Body of pancreas (tissue), 4 donors: ENCODE results near the gene TRPM3. TPM values are rescaled to one million over a fixed set of nuclear protein-coding genes. Genes with fewer than 3 reads are reported as not detected.

Experiments used
- ATAC-seq: fragments of 150-250 bp; one replicate; pipeline ENCODE4 v1.9.1; 2016
- DNase-seq, 4 donors: peaks; one replicate each; pipeline ENCODE4 v3.0.0-alpha.2; 2019
- H3K27ac ChIP-seq, 4 donors: fragments of 200-600 bp; sonication (generic); 1 replicate in 3 of 4; 2 replicates in 1 of 4; pipeline versions ENCODE4 v1.5.1 to v1.6.1; 2016 to 2019; ENCODE audit warnings: mild to moderate bottlenecking in 1 of 4, mixed read lengths in 1 of 4, moderate library complexity in 1 of 4
- H3K27me3 ChIP-seq, 2 donors: fragments of 200-600 bp; sonication (generic); one replicate each; pipeline ENCODE4 v1.6.0; 2016; ENCODE audit warnings: mild to moderate bottlenecking in 1 of 2
- H3K36me3 ChIP-seq, 2 donors: fragments of 200-600 bp; sonication (generic); replicated peaks in 1 of 2; 2 replicates each; pipeline ENCODE4 v1.5.1; 2016; ENCODE audit warnings: low read depth in 2 of 2; ENCODE audit not compliant: insufficient read depth in 1 of 2
- H3K4me1 ChIP-seq: fragments of 200-600 bp; sonication (generic); one replicate; pipeline ENCODE4 v1.6.0; 2016
- H3K4me3 ChIP-seq, 2 donors: fragments of 200-600 bp; sonication (generic); 1 replicate in 1 of 2; 2 replicates in 1 of 2; pipeline ENCODE4 v1.5.1; 2016 to 2019
- H3K9me3 ChIP-seq, 3 donors: fragments of 200-600 bp; sonication (generic); 1 replicate in 2 of 3; 2 replicates in 1 of 3; pipeline ENCODE4 v1.5.1; 2016
- POLR2A ChIP-seq, 3 donors: fragments of 450-650 bp; IDR thresholded peaks; one replicate each; pipeline ENCODE4 v1.6.1; 2016; ENCODE audit warnings: antibody characterized with exemption in 3 of 3, mild to moderate bottlenecking in 2 of 3
- WGBS, 2 donors: methylation state at CpG; one replicate each; pipeline ENCODE4 v1.1.5; 2017; 5-methylcytosine and 5-hydroxymethylcytosine counted together
- intact Hi-C: fragments of 100-400 bp; cut with DNase I; formaldehyde crosslinking; loops from one replicate; pipeline ENCODE4 v1.15.1; 2023
- total RNA-seq, 2 donors: library from RNA; depleted of rRNA; stranded (reverse); fragments of >200 nt; gene quantifications; one replicate each; pipeline ENCODE4 v1.1.0, GENCODE V29; 2016
- TF ChIP-seq, protein P1 (sequence below), 7 experiments: fragments of 450-650 bp in 4 of 7; fragments of 200-600 bp in 3 of 7; sonication (generic) in 3 of 7; IDR thresholded peaks; one replicate each; pipeline ENCODE4 v1.5.1; 2016 to 2019; ENCODE audit warnings: antibody characterized with exemption in 7 of 7

TRPM3 gene
- total RNA-seq, 2 donors from 2014 or later, result 0.78 to 1.3 TPM

DNA sequence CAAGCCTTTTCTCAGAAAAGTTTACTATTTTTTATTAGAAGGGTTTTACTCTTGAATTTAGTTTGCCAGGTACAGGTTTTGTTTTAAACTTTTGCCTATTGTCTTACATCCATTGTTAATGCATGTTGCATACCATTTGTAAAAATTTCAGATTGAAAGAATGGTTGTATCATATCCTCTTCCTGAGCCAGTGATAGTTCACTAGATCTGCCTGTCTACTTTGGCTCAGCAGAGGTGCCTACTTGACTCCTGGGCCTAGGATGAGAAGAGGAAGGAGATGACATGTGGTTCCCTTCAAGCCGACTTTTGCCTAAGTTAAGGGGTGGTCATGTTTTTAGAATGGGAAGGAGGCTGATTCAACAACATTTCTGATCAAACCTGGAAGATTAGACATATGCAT is 232.9 kb downstream of the TRPM3 start:
- H3K27ac ChIP-seq, result no peak overlapping the region
- H3K9me3 ChIP-seq, result no peaks in the 10 kb centered on the region
- no peaks in the 10 kb centered on the region for H3K36me3 ChIP-seq
- TF ChIP-seq, protein P1, sequence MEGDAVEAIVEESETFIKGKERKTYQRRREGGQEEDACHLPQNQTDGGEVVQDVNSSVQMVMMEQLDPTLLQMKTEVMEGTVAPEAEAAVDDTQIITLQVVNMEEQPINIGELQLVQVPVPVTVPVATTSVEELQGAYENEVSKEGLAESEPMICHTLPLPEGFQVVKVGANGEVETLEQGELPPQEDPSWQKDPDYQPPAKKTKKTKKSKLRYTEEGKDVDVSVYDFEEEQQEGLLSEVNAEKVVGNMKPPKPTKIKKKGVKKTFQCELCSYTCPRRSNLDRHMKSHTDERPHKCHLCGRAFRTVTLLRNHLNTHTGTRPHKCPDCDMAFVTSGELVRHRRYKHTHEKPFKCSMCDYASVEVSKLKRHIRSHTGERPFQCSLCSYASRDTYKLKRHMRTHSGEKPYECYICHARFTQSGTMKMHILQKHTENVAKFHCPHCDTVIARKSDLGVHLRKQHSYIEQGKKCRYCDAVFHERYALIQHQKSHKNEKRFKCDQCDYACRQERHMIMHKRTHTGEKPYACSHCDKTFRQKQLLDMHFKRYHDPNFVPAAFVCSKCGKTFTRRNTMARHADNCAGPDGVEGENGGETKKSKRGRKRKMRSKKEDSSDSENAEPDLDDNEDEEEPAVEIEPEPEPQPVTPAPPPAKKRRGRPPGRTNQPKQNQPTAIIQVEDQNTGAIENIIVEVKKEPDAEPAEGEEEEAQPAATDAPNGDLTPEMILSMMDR (IDR thresholded peaks at IDR 0.05), result no peak
- no peak for TF ChIP-seq POLR2A (IDR thresholded peaks at IDR 0.05)
- no peaks in the 10 kb centered on the region for H3K27me3 ChIP-seq
- WGBS, 2 donors, result 77 to 81% methylated on average over 1 of the region's 1 CpG
- ATAC-seq (no peak), DNase-seq (no peak)
- intact Hi-C loops, result no loop called here
- no peaks in the 10 kb centered on the region for H3K4me1 ChIP-seq
- no peak overlapping the region for H3K4me3 ChIP-seq

DNA sequence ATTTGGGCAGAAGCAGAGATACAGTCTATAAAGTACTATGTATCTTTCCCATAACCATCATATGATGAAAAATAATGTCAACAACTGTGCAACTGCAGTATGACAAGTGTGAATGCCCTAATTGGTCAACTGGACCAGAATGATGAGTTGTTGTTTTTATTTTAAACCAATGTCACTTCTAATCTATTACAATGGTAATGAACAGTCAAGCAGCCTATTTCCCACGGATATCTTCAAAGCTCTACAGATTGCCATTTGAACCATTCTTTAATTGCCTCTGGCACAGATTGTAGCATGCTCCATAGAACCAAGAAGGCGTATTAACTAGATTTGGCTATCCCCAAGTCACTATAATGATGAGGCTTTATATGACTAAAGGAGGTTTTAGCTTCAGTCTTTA is 233.6 kb downstream of the TRPM3 start:
- no peak for TF ChIP-seq POLR2A (IDR thresholded peaks at IDR 0.05)
- TF ChIP-seq, protein P1 (IDR thresholded peaks at IDR 0.05), result no peak
- DNase-seq (no peak), ATAC-seq (no peak)
- intact Hi-C loops, result no loop called here
- Histone ChIP-seq H3K27ac (no peak overlapping the region), H3K27me3 (no peaks in the 10 kb centered on the region), H3K9me3 (no peaks in the 10 kb centered on the region), H3K4me1 (no peaks in the 10 kb centered on the region), H3K36me3 (no peaks in the 10 kb centered on the region), H3K4me3 (no peak overlapping the region)
- WGBS, 2 donors, result 57 to 65% methylated on average over 2 of the region's 2 CpGs

DNA sequence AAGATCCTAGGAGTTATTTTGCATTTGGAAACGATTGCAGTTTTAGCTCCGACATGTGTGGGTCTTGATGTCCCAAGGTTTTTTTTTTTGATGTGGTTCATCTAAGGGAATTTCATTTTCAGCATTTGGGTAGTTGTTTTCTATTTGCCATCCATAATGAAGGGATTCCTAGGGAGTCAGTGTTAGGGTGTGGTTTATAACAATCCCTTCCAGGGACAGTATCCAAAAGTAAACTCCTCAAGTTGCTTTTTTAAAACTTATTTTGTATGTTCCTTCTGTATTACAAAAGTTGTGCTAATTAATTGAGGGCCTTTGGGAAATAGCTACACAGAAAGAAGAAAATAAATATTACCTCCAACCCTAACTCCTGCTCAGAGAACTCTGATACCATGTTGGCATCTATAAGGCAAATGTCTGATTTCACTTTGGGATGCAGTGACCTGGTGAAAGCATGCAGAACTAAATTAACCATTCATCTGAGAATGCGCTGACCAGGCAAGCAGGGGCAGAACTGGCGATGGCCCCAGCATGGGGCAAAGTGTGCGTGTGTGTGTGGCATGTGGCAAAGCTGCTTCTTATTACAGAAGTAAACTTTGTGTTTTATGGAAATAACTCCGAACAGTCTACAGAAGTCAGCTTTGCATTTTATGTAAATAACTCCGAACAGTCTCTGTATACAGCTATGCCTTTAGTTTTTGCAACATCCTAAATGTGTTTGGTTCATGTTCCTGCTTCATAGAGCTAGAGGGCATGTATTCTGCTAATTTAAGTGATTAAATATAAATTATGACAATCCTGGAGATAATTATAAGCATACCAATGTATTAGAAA is 237.2 kb downstream of the TRPM3 start:
- DNase-seq (no peak), ATAC-seq (no peak)
- TF ChIP-seq, protein P1 (IDR thresholded peaks at IDR 0.05), result no peak
- no peak for TF ChIP-seq POLR2A (IDR thresholded peaks at IDR 0.05)
- 74 to 78% methylated on average over 7 of the region's 7 CpGs for WGBS, 2 donors
- Histone ChIP-seq H3K36me3 (no peaks in the 10 kb centered on the region), H3K27me3 (no peaks in the 10 kb centered on the region), H3K27ac (no peak overlapping the region), H3K4me3 (no peak overlapping the region), H3K4me1 (no peaks in the 10 kb centered on the region), H3K9me3 (no peaks in the 10 kb centered on the region)
- intact Hi-C loops, result no loop called here

DNA sequence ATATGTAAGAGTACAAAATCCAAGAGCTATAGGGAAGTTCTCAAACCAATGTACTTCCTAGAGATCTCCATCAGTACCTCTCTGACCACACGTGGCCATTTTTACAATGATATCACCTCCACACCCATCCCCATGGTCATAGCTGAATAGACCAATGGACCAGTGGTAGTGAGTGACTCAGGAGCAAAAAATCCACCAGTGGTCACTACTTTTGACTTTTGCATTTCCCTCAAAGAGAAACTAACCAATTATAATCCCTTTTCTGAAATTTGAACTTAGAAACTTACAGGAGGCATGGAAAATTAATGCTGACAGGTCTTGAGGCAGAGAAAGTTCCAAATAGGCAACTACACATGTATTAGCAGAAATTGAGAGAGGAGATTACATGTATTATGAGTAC is 238.4 kb downstream of the TRPM3 start:
- intact Hi-C loops, result no loop called here
- no peak for TF ChIP-seq POLR2A (IDR thresholded peaks at IDR 0.05)
- TF ChIP-seq, protein P1 (IDR thresholded peaks at IDR 0.05), result no peak
- Histone ChIP-seq H3K27me3 (no peaks in the 10 kb centered on the region), H3K27ac (no peak overlapping the region), H3K36me3 (no peaks in the 10 kb centered on the region), H3K4me3 (no peak overlapping the region), H3K9me3 (no peaks in the 10 kb centered on the region), H3K4me1 (no peaks in the 10 kb centered on the region)
- ATAC-seq (no peak), DNase-seq (no peak)
- WGBS, 2 donors, result 27 to 62% methylated on average over 1 of the region's 1 CpG

DNA sequence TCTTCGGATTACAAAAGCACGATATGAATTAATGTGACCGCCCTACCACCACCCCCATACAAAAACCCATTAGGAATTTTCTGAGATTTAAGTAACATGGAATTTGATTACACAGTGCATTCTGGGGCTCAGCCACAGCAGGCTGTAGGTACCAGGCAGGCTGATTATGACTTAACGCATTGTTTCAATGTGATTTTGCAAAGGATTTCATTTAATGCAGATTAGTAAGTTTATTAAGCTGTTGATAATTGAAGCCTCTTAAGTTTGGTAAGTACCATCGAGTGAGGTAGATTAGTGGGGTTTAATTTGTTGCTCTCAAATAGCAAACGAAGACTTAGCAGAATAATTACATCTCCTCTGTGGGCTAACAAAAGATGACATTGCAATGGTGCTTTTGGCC is 240.1 kb downstream of the TRPM3 start:
- H3K36me3 ChIP-seq, result no peaks in the 10 kb centered on the region
- intact Hi-C loops, result no loop called here
- no peaks in the 10 kb centered on the region for H3K9me3 ChIP-seq
- H3K4me3 ChIP-seq, result no peak overlapping the region
- WGBS, 2 donors, result 78 to 81% methylated on average over 6 of the region's 6 CpGs
- H3K4me1 ChIP-seq, result no peaks in the 10 kb centered on the region
- H3K27ac ChIP-seq, result no peak overlapping the region
- H3K27me3 ChIP-seq, result no peaks in the 10 kb centered on the region
- ATAC-seq, result no peak
- no peak for TF ChIP-seq POLR2A (IDR thresholded peaks at IDR 0.05)
- no peak for DNase-seq
